HG02623 (cell line): ENCODE data around the gene MRPS27.

Source experiments
- ATAC-seq: cut with Tn5 transposase; IDR thresholded peaks from one replicate; pipeline ENCODE4 v1.9.1; 2021; ENCODE audit warnings: moderate library complexity; ENCODE audit not compliant: unreplicated experiment

The MRPS27 gene

GRCh38 chr5:72292411-72292810 lies 27.6 kb downstream of the MRPS27 start:
- no peak for ATAC-seq

- ATAC-seq = no peak
These were observed 28.4 kb downstream of the MRPS27 start for GRCh38 chr5:72291601-72292000.

DNA sequence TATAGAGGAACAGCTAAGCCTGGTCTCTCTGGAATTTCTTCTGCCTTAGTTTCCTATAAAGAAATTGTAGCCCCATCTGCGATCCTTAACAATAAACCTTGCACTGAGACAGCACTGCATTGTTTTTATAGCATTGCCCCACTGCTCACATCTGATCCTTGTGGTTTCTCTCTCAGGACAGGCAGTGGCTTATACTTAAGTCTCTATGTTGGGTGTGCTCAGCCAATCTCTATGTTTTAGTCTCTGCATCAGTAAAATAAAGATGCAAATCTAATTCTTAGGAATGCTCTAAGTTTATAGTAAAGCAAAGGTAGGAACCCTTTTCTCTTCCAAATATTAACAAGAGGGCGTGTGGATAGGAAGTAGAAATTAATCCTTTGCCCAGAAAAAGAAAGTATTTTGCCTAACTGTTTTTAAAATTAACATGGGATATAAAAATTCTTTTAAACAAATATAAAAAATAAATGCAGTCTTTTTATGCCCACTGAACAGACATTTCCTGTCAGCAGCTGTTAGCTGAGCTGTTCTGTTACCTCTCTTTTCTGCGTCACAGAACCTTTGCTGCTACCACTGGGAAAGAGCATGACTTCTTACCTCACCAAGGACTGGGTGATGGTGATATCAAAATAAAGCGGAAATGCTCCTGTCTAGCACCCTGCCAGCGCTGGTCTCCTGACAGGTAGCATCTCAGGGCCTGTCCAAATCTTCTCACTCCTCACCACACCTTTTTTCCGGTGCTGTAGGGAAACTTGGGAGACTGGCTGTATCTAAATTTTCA lies 29.5 kb downstream of the MRPS27 start:
- ATAC-seq = no peak

DNA sequence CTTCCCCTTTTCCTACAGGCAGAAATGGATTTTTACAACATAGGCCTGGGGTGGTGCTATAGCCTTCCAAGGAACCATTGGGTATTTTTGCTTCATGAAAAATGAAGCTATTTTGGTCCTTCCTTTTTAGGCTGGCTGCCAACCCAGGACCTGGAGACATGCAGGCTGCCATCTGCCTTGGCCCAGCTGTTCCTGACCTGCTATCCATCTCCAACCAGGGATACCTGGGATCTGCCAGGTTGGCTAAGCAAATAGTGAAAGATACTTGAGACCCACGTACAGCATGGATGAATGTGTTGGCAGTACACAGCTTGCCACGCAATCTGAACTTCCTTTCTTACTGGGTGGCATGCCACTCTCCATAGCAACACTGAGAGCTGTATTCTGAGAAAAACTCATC lies 31.1 kb downstream of the MRPS27 start:
- ATAC-seq = no peak

DNA sequence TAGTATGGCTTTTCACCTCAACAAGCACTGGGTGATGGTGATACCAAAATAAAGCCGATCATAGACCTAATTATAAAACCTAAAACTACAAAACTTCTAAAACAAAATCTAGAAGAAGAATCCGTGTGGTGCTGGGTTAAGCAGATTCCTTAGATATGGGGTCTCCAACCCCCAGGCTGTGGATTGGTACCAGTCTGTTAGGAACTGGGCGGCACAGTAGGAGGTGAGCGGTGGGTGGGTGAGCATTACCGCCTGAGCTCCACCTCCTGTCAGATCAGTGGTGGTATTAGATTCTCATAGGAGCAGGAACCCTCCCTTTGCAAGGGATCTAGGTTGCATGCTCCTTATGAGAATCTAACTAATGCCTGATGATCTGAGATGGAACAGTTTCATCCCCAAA lies 33.2 kb downstream of the MRPS27 start:
- no peak for ATAC-seq

DNA sequence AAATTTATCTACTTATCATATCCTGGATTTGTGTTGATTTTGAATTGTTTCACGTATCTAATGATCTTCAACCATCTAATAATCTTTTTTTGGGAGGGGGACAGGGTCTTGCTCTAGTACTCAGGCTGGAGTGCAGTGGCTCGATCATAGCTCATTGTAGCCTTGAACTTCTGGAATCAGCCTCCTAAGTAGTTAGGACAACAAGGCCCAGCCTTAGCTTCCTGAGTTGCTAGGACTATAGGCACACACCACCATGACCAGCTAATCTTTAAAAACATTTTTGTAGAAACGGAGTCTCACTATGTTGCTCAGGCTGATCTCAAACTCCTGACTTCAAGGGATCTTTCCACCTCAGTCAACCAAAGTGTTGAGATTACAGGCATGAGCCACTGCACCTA lies 34.6 kb downstream of the MRPS27 start:
- no peak for ATAC-seq

- ATAC-seq = no peak
These were observed 35.2 kb downstream of the MRPS27 start for GRCh38 chr5:72284559-72285423.

- no peak for ATAC-seq
These were observed 36.7 kb downstream of the MRPS27 start for GRCh38 chr5:72283358-72283757.

GRCh38 chr5:72282878-72283277 lies 37.2 kb downstream of the MRPS27 start:
- ATAC-seq = no peak

DNA sequence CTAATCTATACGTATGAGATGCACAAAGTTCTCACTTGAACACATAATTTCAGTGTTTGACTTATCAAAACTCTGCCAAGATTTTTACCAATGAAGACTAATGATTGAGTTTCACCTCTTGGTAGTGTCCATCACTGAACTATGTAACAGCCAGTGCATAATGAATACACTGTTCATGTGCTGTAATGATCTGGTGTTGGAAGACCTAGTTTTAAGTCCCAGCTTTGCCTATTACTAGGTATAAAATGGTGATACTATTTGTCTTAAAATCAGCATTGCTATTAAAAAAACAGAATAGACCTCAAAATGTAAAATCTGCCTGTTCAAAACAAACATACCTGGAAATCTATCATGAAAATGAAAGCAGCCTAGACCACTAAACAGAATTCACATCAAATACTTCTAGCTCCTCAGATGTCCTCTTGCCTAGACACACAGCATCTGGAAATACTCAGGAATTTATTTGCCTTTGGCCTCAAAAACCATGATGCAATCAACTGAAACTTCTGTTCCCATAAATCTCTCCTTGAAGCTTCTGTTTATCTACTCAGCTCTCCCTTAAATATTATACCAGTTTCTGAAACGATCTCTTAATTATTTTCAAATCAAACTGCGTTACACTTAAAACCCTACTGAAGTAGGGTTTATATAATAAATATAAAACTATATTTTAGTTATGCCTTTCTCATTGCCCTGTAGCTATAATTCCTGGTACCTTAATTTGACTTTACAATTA lies 38.1 kb downstream of the MRPS27 start:
- no peak for ATAC-seq

GRCh38 chr5:72281430-72281763 lies 38.6 kb downstream of the MRPS27 start:
- ATAC-seq = no peak

DNA sequence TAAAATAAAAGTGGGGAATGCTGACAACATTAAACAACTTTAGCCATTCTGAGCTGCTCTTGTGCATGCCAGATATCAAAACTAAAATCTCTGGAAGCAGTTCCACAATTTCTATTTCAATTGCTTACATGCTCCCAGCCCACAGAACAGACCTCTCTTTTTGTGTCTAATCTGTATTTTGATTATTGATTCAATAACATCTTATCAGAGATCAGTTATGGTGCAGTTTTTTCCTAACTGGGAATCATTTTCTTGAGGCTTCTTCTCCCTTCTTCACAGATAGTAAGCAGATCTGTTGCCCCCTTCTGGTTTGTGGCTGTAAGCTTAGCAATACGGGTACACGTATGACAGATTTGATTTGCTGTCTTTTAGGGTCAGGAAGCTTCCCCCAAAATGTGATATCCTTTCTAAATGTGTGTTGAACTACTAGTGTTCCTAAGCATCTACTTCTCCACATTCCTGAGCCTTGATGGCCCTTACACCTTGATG lies 39.4 kb downstream of the MRPS27 start:
- no peak for ATAC-seq

DNA sequence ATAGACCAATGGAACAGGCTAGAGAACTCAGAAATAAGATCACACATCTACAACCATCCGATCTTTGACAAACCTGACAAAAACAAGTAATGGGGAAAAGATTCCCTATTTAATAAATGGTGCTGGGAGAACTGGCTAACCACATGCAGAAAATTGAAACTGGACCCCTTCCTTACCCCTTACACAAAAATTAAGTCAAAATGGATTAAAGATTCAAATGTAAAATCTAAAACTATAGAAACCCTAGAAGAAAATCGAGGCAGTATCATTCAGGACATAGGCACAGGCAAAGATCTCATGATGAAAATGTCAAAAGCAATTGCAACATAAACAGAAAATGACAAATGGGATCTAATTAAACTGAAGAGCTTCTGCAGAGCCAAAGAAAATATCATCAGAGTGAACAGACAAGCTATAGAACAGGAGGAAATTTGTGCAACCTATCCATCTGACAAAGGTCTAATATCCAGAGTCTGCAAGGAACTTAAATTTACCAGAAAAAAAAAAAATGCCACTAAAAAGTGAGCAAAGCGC lies 43.8 kb downstream of the MRPS27 start:
- ATAC-seq = no peak

GRCh38 chr5:72273547-72273946 lies 46.5 kb downstream of the MRPS27 start:
- ATAC-seq = no peak

DNA sequence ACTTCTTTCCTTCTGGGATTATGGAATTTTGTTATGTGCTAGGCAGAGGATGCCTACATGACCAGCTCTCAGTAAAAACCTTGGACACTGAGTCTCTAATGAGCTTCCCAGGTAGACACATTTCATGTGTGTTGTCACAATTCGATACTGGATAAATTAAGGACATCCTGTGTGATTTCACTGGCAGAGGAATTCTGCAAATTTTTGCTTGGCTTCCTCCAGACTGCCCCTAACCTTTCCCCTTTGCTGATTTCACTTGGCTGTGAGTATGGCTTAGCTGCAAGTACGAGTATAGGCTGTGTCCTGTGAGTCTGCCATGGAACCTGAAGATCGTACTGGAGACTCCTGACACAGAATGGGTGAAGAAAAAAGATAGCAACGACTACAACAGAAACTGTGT lies 47.6 kb downstream of the MRPS27 start:
- no peak for ATAC-seq

- ATAC-seq = no peak
These were observed 48.3 kb downstream of the MRPS27 start for GRCh38 chr5:72271702-72272101.

DNA sequence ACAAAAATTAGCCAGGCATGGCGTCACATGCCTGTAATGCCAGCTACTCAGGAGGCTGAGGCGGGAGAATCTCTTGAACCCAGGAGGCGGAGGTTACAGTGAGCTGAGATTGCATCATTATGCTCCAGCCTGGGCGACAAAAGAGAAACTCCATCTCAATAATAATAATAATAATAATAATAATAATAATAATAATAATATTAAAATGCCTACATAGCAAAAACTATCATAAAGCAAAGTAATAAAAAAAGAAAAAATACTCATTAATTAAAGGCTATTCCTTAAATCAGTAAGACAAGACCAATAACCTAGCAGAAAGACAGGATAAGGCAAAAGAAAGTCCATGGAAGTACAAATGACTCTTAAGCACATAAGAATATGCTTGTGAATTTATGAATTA lies 50.0 kb downstream of the MRPS27 start:
- no peak for ATAC-seq

- ATAC-seq = no peak
These were observed 50.6 kb downstream of the MRPS27 start for GRCh38 chr5:72269411-72269780.

GRCh38 chr5:72268753-72269410 lies 51.2 kb downstream of the MRPS27 start:
- no peak for ATAC-seq

DNA sequence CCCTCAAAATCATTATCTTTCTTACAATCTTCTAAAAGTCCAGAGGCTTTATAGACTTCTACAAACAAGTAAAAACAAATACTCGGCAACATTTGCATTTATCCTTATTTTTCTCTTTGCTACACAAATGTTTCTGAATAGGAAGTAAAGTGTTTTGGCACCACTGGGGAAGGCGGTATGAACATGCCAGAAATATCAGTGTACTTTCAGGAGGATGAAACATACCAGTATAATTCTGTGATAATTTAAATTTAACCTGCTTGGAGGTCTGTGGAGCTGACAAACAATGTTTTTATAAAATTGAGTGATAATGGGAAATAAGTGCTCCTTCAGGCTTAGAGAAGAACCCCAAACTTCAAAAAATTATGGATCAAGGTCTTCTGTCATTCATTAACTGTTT lies 51.8 kb downstream of the MRPS27 start:
- ATAC-seq = no peak

DNA sequence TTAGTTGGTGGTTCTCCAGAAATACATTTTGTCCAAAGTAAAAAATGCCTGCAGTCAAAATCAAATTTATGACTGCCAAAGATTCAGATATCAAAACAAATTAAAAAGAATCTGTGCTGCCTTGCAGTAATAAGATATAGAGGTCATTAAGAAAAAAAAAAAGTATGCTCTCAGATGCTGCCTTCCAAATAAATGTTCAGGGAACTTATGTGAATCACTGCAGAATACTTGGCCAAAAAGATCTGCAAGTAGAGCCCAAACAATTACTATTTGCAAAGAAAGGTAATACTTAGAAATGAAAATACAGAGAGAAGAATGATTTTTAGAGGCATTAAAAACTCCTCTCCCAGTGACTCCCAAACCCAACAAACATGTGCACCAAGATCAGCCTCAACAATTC lies 52.4 kb downstream of the MRPS27 start:
- no peak for ATAC-seq
